Endometrial microvascular endothelial cells (primary cell): ENCODE data around the gene CDK14. TPM values are rescaled to one million over a fixed set of nuclear protein-coding genes. Genes with fewer than 3 reads are reported as not detected.

Source experiments
- in situ Hi-C: cut with HindIII; loops from 2 replicates; pipeline ENCODE4 v1.10.0; 2017; ENCODE audit warnings: low sequenced_read_pairs, low pct_unique_long_range_greater_than_20kb; ENCODE audit errors: inconsistent ontology term
- total RNA-seq: library from RNA; depleted of rRNA; stranded (reverse); fragments of >200 nt; gene quantifications from one replicate; pipeline ENCODE4 v1.2.3, GENCODE V29; 2015; ENCODE audit errors: inconsistent ontology term

The CDK14 gene
- total RNA-seq, 1 donor from 2014 or later: 7.2 TPM

DNA sequence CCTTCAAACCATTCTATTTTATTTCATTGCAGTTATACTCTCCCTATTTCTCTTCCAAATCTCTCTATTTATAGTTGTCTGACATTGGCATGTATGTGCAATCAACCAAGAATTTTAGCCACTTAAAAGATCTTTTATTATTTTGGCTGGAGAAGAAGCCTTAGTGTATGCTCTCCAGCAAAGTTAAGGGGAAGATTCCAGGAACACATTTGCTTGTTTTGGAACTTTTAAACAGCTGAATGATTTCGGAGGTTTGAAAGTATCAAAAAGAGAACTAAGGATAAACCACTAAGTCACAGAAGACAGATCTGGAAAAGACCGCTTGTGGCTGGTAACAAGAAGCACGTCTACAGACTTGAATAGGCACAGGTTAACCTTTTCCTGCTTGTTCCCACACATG is 485.9 kb downstream of the CDK14 start:
- in situ Hi-C loops: no loop called here

DNA sequence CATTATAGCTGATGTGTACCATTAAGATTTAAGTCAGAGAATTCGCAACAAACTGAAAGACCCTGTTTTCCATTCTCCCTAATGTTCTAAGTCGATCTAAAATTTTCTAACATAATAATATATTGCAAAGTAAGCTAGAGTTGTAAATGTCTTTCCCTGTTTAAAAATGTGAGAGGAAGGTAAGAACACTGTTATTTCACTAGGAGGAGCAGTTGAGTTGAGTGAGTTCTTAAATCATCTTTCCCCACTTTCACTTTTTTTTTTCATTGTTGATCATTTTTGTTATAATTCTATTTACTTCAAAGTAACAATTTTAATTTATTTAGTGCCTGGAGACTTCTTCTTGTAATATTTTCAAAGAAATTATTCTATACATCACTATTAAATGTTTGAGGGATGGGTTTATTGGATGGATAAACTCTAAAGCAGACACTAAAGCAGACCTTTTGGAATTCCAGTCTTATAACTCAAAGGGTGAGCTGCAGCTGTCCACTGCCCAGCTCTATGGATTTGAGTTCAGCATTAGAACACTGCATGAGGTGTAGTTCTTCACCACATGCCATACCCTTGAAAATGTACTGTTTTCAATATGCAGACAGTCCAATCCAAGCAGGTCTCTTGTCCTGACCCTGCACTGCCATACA is 486.9 kb downstream of the CDK14 start:
- in situ Hi-C loops: no loop called here

DNA sequence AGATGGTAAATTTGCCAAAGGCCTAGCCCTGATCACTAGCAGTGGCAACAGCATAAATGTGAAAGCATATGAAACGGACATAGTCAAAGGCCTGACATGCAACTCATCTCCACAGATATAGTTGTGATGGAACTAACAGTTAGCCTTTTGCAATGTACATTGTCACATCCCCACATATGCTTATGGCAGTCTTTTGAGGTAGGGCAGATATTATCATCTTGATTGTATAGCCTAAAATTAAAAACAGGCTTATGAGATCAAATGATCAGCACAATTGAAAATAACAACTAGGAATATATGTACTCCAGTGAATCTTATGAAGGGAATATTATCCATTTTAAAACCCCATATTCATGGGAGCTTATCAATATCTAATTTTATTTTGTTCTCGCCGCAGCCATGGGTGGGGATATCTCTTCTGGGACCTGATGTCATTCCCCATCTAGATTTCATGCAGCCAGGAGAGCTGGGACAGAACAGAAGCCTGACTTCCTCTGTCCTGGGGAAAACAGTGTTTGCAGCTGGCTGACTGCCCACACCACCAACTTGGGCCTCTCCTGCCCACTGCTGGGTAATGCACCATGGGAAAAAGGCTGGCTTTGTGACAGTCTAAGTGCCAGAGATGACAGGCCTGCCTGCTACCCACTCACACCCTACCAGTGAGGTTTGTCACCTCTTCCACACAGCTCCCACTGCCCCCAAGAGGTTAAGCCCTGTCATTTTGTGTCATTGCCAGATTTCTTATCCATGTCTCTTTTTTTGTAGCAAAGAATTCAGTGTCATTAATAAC is 487.9 kb downstream of the CDK14 start:
- in situ Hi-C loops: no loop called here

DNA sequence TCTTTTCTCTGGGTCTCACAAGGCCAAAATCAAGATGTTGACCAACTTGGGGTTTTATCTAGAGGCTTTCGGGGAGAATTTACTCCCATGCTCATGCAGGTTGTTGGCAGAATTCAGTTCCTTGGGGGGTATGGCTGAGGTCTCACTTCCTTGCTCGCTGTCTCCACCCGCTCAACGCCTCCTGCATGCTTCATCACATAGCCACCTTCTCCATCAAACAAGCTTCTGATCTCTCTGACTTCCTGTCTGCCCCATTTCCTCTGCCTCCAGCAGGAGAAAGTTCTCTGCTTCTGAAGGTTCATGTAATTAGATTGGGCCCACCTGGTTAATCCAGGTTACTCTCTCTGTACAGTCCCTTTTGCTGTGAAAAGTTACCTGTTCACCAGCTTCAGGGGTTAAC is 489.1 kb downstream of the CDK14 start:
- in situ Hi-C loops: no loop called here

DNA sequence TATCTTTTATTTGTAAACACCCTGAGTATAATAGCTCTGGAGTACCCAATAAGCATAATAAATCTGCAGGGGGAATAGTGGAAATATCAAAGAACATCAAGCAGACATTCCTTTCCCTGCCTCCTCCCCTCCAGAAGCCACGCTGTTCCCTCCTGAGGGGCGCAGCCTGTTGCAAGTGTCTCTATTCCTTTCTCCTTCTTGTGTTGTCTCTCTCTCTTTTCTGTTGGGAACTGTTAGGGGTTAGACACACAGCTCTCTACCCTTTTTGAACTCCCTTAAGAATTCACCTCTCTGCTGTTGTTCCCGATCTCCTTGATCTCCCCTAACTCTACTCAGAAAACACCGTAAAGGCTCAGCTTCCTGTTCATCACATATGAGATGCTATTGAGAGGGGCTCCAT is 490.1 kb downstream of the CDK14 start:
- in situ Hi-C loops: no loop called here

DNA sequence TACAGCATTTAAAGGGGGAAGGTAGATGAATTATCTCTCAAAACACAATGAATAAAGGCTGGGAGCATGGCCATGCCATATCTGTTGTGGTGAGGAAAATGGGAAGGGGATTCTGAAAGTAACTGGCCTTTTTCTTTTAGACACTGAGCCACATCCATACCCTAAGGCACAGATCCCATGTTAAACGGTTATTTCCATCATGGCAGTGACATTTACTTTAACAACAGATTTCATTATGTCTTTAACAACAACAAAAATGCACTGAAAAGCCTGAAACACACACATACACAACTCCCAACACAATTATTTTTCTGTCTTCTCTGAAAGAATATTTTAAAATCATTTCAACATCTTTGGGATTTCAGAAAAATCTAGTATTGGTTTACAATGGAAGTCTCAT is 492.0 kb downstream of the CDK14 start:
- in situ Hi-C loops: no loop called here

DNA sequence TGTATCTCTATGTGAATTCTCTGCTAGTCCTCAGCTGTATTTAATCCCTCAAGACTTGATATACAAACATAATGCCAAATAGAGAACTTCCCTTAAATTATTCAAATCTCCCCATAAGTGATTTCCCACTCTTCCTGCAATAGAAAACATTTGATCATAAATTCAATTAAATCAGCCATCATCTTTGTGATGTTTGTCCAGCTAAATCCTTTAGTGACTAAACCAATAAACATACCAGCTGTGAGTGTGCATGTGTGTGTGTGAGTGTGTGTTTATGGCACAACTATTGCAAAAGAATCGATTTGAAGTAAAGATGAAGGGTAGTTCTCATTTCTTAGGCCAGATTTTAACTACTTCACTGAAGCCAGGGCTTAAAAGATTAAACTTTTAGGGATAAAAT is 492.6 kb downstream of the CDK14 start:
- in situ Hi-C loops: no loop called here

DNA sequence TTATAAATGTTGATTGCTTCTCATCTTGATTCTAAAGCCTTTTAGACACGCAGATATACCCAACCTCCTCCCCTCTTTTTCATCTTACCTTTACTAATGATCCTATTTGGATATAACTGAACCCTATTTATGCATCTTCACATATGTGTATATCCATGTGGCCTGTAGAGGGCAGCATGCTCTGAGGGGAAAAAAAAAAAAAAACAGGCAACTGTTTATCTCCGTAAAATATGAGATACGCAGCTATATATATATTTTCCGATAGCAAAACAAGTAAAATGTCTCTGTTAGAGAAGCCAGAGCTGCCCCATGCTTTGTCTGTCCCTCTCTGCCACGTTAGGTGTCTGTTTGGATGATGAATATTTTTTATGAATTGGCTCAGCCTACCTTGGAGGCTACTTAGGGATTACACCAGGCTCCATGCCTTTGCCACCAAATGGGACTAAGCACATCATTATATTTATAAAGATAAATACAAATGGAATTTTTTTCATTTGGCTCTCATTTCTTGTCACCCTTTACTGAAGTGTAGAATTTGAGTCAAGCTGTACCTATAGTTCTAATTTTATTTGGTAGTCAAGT is 493.4 kb downstream of the CDK14 start:
- in situ Hi-C loops: no loop called here

DNA sequence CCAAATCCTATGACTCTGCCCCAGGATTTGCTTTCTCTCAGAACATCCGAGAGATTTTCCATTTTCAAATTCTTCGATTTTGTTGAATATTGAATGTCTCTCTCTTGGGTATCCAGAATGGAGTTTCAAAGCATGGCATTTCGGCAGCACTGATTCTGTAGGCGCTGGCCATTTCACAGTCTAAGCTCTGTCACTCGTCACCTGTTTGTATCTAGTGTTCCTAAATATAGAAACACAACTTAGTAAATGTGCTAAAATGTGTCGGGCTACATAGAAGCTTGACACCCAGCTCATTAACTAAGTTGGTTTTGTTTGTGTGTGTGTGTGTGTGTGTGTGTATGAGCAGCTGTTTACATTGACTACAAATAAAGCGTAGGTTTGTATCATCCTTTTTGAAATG is 494.6 kb downstream of the CDK14 start:
- in situ Hi-C loops: no loop called here

DNA sequence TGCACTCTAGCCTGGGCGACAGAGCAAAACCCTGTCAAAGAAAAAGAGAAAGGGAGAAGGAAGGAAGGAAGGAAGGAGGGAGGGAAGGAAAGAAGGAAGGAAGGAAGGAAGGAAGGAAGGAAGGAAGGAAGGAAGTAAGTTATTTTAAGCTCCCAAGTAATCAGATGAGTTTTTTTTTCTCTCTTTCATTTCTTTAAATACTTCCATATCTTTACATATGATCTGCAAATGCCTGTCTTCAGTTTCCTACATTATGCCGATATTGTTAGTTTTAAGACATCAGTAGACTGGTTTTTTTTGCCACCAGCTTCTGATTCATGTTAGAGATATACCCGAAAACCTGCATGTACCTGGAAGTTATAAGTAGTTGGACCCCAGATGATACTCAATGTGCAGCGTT is 495.5 kb downstream of the CDK14 start:
- in situ Hi-C loops: no loop called here

DNA sequence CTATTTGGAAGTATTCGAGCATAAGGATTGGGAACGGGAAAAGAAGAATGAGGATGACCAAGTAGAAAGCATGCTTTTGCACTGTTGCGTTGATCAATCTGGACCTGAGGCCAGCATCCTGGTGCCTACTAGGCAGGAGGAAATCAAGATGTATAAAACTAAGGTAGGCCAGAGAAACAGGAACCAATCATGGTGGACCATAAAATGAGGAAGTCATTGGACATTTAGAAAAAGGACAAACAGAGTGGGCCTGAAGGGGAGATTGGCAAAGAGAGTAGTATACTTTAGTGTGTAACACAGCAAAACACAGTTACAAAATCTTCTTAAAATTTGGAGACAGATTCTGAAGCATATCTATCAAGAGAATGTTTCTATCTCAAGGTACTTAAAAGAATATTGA is 497.1 kb downstream of the CDK14 start:
- in situ Hi-C loops: no loop called here

DNA sequence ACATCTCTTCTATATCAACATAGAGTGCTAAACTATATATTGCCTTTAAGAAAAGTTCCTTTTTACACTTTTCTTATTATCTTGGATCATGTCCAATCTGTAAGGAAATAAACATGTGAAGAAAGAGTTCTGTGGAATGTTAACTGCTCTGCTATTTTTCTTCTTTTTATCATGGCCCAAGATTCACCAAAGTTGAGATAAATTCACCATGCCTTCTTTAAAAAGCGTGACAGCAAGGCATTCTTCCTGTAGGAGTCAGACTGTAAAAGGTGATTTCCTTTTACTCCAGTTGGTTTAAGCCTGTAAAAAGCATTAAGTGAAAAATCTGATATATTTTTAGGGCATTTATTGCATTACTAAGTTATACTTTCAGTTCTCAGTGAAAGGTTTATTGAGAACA is 502.4 kb downstream of the CDK14 start:
- in situ Hi-C loops: no loop called here

DNA sequence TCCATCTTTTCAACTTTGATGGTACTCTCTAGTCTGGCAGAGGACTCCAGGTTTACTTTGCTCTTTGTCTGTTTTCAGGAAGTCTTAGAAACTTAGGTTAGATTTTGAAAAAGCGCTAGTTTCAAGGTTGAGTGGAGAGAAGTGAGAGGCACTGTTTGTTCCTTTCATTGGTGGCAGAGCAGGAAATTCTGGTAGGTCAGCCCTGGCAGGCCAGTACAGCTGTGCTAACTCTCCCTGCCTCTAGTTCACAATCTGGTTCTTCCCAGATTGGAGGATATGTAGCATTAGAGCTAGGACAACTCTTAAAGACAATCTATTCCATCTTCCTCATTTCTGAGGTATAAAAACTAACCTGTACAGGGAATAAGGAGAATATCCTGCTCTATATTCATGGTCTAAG is 507.2 kb downstream of the CDK14 start:
- in situ Hi-C loops: no loop called here

DNA sequence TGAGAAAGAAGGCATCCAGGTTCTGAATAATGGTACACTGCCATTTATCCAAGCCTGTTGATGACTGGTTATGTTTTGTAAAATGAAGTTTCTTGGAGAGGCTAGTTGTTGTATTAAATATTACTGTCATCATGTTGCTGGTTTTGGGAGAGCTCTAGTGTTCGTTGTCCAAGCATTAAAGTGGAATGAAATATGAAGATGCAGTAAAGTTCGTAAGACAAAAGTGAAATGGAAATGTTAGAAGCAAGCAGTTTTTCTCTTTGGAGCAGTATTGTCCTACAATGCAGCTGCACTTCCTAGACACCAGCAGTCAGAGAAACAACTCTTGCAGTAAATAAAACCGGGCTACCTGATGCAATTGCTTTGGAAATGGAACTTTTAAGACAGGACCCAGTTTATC is 511.3 kb downstream of the CDK14 start:
- in situ Hi-C loops: no loop called here

DNA sequence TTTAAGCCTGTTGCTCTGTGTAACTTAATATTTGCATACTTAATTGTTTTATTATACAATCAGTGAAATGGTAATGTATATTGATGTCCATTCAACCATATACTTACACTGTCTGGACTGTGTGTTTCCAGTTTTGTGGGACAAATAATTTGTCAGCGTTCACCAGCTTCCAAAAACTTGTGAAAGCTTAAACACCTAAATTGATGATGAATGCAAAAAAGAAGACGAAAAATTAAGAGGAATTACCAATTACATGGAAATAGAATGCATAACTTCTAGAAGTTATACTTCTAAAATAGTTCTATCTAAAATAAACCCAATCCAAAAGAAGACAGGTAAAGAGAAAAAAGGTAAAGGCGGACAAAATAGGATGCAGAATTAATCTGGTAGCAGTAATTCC is 513.1 kb downstream of the CDK14 start:
- in situ Hi-C loops: no loop called here

DNA sequence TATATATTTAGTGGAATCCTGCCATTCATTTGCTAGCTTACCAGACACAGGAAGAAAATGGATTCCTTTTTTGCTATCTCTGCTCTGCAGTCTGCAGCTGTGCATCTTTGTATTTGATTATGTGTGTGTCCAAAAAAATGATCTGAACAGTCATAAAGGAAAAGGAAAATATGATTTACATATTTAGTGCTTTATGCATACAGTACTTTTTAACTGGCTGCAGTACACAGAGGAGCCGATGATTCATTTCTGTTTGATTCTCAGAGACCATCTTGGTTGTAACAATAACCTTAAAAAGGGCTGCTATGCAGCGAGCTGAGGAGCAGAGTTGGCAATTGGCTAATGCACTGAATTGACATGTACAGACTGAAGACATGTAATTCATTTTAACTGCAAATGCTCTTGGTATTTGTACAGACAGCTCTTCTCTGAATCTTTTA is 516.8 kb downstream of the CDK14 start:
- in situ Hi-C loops: no loop called here

DNA sequence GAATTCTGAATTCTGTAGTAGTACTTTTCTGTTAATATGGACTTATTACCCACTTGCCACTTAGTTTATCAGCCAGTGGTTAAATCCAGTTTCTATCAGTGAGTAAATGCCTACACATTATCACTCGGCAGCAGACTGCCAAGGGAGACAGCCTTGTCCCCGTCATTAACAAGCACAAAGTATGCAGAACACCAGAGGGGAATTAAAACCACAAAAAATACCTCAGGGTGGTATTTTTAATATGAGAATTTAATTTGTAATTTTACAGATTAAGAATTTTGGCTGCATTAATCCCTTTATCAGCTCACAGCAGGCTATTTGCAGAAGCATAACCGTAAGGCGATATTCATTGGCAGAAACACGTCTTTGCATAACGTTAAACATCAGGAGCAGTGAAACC is 518.1 kb downstream of the CDK14 start:
- in situ Hi-C loops: no loop called here

DNA sequence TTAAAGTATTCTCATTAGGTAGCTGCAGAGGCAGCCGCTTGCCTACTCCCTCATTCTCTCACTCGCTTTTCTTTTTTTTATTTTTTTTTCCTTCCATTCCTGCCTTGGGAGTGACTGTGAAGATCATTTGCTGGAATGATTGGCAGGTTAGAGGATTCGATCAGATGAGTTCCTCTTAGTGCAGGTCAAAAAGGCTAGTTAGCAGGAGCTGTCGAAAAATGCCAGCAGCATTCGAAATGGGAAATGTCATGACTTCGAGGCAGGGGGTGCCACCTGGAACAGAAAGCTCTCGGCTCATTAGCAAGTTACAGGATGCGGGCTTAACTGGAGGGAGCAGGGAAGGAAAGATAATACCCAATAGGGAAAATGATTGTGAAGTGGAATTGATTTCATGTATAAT is 530.6 kb downstream of the CDK14 start:
- in situ Hi-C loops: no loop called here

DNA sequence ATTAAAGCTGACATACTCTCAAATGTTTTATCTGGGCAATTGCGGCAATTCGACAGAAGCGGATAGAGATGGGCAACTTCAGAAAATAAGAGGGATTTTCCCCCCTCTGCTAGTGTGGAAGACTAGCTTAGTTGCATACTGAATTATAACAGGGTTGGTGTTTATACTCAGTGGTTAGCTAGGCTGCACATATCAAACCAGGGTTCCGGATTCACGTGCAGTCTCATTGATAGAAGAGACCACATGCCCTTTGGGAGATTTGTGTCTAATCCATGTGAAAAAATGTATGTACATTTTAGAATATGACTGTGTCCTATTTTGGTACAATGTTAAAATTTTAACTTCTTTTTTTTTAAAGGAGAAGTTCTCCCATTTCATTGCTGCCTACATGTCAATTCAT is 531.2 kb downstream of the CDK14 start:
- in situ Hi-C loops: no loop called here

DNA sequence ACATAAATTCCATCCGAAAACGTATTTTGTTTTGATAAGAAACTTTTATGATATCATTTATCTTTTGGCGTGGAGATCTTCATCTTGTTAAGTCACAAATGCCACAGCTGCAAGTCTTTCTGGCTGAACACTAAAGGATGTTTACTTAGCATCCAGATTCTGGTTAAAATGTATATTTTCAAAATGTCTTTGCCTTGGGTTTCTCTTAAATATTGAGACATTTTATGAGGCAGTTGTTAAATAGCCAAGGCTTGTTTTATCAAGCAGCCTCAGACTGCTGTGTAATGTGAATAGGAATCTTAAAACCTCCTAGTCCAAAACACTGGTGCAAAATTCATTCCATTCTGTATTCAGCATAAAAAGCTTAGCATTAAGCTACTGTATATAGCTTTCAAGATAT is 531.8 kb downstream of the CDK14 start:
- in situ Hi-C loops: no loop called here
